HCT116 (cell line): ENCODE data around the gene PDIA2. TPM values are rescaled to one million over a fixed set of nuclear protein-coding genes. Genes with fewer than 3 reads are reported as not detected.
"Not testable (repeated sequence)": the region's sequence is repeated elsewhere in the genome, so short reads cannot be mapped to it uniquely, and the experiment has no call there.

Experiments used
- ATAC-seq: fragments of 200-7000 bp; cut with Tn5 transposase; 2 replicates; pipeline ENCODE4 v1.9.1; 2020; ENCODE audit warnings: mild to moderate bottlenecking, moderate library complexity
- BruUV-seq: library from RNA; stranded (reverse); fragments of 400-500 nt; replicated peaks from 2 replicates; lab custom pipeline; 2021; lab: Mats Ljungman, UMichigan
- CTCF ChIA-PET: fragments of 300-600 bp; sonication (Branson Sonifier 250); formaldehyde crosslinking; loops from one replicate; lab custom pipeline; 2021; ENCODE audit warnings: antibody characterized with exemption; lab: Charles Lee
- POLR2A ChIA-PET: fragments of 300-600, 350-600 bp; sonication (Branson Sonifier 250); formaldehyde crosslinking; loops from one replicate; lab custom pipeline; 2021; ENCODE audit warnings: antibody characterized with exemption; lab: Charles Lee
- RAD21 ChIA-PET, 2 experiments: fragments of 300-600 bp; sonication (Branson Sonifier 250); formaldehyde crosslinking; loops; one replicate each; lab custom pipeline; 2023; ENCODE audit warnings: low total read pairs in 2 of 2; ENCODE audit not compliant: uncharacterized antibody in 2 of 2, unreplicated experiment in 2 of 2, low non-redundant PET in 1 of 2; lab: Charles Lee
- DNase-seq: peaks from one replicate; pipeline ENCODE4 v3.0.0-alpha.2; 2010; ENCODE audit warnings: low read depth, low spot score
- H2AFZ ChIP-seq: fragments of 200-600 bp; shearing (Covaris generic), sonication (generic); 2 replicates; pipeline ENCODE4 v1.6.1; 2017; ENCODE audit warnings: low read depth, mixed run types, mixed read lengths, antibody characterized with exemption, low read length; ENCODE audit not compliant: poor library complexity, severe bottlenecking
- H3K27ac ChIP-seq: 2 replicates; pipeline ENCODE4 v1.5.1; 2012; ENCODE audit warnings: low read depth, low read length
- H3K27me3 ChIP-seq: fragments of 200-600 bp; sonication (generic); 2 replicates; pipeline ENCODE4 v1.6.1; 2016; ENCODE audit warnings: mixed run types, low read length, mixed read lengths; ENCODE audit not compliant: insufficient read depth
- H3K36me3 ChIP-seq, 2 experiments: fragments of 200-500 bp in 1 of 2; fragments of 200-600 bp in 1 of 2; sonication (Bioruptor generic) in 1 of 2; sonication (generic) in 1 of 2; 2 replicates each; pipeline versions ENCODE4 v1.5.1 to v1.6.1; 2014 to 2016; ENCODE audit warnings: low read length in 2 of 2, inconsistent platforms in 1 of 2, mixed read lengths in 1 of 2, mixed run types in 1 of 2; ENCODE audit not compliant: insufficient read depth in 2 of 2, control insufficient read depth in 1 of 2
- H3K4me1 ChIP-seq, 2 experiments: fragments of 200-600 bp in 1 of 2; sonication (generic) in 1 of 2; 2 replicates each; pipeline versions ENCODE4 v1.5.1 to v1.6.1; 2012 to 2017; ENCODE audit warnings: low read length in 2 of 2, inconsistent platforms in 1 of 2, mild to moderate bottlenecking in 1 of 2, mixed read lengths in 1 of 2, mixed run types in 1 of 2, moderate library complexity in 1 of 2; ENCODE audit not compliant: insufficient read depth in 2 of 2, control insufficient read depth in 1 of 2
- H3K4me2 ChIP-seq: fragments of 200-600 bp; sonication (generic); 2 replicates; pipeline ENCODE4 v1.6.1; 2017; ENCODE audit warnings: mixed run types, low read length, mixed read lengths
- H3K4me3 ChIP-seq, 2 experiments: fragments of 200-600 bp in 1 of 2; sonication (generic) in 1 of 2; replicated peaks in 1 of 2; 2 replicates each; pipeline ENCODE4 v1.5.1; 2011 to 2016; ENCODE audit warnings: low read length in 2 of 2, control low read depth in 1 of 2, low read depth in 1 of 2, mild to moderate bottlenecking in 1 of 2, mixed read lengths in 1 of 2, mixed run types in 1 of 2
- H3K79me2 ChIP-seq: fragments of 200-600 bp; sonication (generic); 2 replicates; pipeline ENCODE4 v1.6.1; 2017; ENCODE audit warnings: mild to moderate bottlenecking, mixed run types, low read length, moderate library complexity, mixed read lengths; ENCODE audit not compliant: insufficient read depth
- H3K9ac ChIP-seq: fragments of 200-600 bp; sonication (generic); 2 replicates; pipeline ENCODE4 v1.6.1; 2016; ENCODE audit warnings: low read length, mixed read lengths
- H3K9me2 ChIP-seq: fragments of 200-600 bp; sonication (generic), shearing (Covaris generic); 2 replicates; pipeline ENCODE4 v1.6.1; 2017; ENCODE audit warnings: mixed run types, mild to moderate bottlenecking, moderate library complexity; ENCODE audit not compliant: insufficient read depth
- H3K9me3 ChIP-seq, 2 experiments: fragments of 200-500 bp in 1 of 2; fragments of 200-600 bp in 1 of 2; sonication (Bioruptor generic) in 1 of 2; sonication (generic) in 1 of 2; 2 replicates each; pipeline ENCODE4 v1.6.1; 2014 to 2017; ENCODE audit warnings: low read length in 2 of 2, mixed read lengths in 2 of 2, inconsistent platforms in 1 of 2, low read depth in 1 of 2, mild to moderate bottlenecking in 1 of 2, mixed run types in 1 of 2, moderate library complexity in 1 of 2; ENCODE audit not compliant: control insufficient read depth in 1 of 2, insufficient read depth in 1 of 2
- H4K20me1 ChIP-seq: fragments of 200-600 bp; sonication (generic), shearing (Covaris generic); 2 replicates; pipeline ENCODE4 v1.6.1; 2017; ENCODE audit warnings: mixed run types, mild to moderate bottlenecking, moderate library complexity; ENCODE audit not compliant: insufficient read depth
- EZH2phosphoT487 ChIP-seq: fragments of 200-600 bp; IDR thresholded peaks from 2 replicates; pipeline ENCODE4 v1.6.1; 2018; ENCODE audit warnings: antibody characterized with exemption, borderline replicate concordance
- POLR2A ChIP-seq: IDR thresholded peaks from 2 replicates; pipeline ENCODE4 v1.7.0; 2011; ENCODE audit warnings: borderline replicate concordance; ENCODE audit not compliant: insufficient read depth, insufficient read length; ENCODE audit errors: extremely low read depth
- YY1 ChIP-seq: IDR thresholded peaks from 2 replicates; pipeline ENCODE4 v1.6.1; 2011; ENCODE audit warnings: low read length, low read depth, moderate library complexity, mild to moderate bottlenecking; ENCODE audit not compliant: insufficient replicate concordance; ENCODE audit errors: extremely low read depth
- ZNF274 ChIP-seq: fragments of 200-500 bp; sonication (Bioruptor generic); IDR thresholded peaks from 2 replicates; pipeline ENCODE4 v1.6.1; 2014; ENCODE audit warnings: mild to moderate bottlenecking, low read depth, low read length, inconsistent platforms
- intact Hi-C: fragments of 100-400 bp; cut with micrococcal nuclease; formaldehyde crosslinking; loops from 2 replicates; pipeline ENCODE4 v1.10.0; 2022
- total RNA-seq: library from RNA; stranded (reverse); gene quantifications from one replicate; pipeline ENCODE4 v1.2.1, GENCODE V29; 2021; ENCODE audit not compliant: unreplicated experiment
- TF ChIP-seq, protein P1 (sequence below): IDR thresholded peaks from 2 replicates; pipeline ENCODE4 v1.6.1; 2012
- TF ChIP-seq, protein P2 (sequence below): IDR thresholded peaks from 2 replicates; pipeline ENCODE4 v1.6.1; 2012; ENCODE audit warnings: low read depth

The PDIA2 gene
- total RNA-seq, 1 experiment from 2014 or later, result 0.93 TPM

DNA sequence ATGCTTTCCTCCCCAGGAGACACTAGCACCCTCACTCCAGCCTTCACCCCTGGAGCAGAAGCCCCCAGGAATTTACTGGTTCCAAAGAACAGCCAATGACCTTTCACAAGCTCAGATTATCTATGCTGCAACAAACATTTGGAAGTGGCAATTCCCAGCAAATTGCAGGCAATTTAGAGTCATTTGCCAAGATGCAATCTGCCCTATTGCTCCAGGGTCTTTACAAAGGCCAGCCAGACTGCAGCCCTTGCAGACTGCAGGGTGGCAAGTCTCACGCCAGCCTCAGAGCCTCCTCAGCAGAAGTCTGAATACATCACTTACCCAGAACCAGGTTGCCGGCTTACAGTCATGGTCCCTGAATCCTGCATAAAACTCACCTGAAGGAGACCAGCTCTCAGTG is 47.8 kb downstream of the PDIA2 start:
- ATAC-seq, result no peak
- TF ChIP-seq EZH2phosphoT487 (no peak), POLR2A (no peak), ZNF274 (no peak), YY1 (no peak)
- TF ChIP-seq, protein P1, sequence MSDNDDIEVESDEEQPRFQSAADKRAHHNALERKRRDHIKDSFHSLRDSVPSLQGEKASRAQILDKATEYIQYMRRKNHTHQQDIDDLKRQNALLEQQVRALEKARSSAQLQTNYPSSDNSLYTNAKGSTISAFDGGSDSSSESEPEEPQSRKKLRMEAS, result no peak
- TF ChIP-seq, protein P2, sequence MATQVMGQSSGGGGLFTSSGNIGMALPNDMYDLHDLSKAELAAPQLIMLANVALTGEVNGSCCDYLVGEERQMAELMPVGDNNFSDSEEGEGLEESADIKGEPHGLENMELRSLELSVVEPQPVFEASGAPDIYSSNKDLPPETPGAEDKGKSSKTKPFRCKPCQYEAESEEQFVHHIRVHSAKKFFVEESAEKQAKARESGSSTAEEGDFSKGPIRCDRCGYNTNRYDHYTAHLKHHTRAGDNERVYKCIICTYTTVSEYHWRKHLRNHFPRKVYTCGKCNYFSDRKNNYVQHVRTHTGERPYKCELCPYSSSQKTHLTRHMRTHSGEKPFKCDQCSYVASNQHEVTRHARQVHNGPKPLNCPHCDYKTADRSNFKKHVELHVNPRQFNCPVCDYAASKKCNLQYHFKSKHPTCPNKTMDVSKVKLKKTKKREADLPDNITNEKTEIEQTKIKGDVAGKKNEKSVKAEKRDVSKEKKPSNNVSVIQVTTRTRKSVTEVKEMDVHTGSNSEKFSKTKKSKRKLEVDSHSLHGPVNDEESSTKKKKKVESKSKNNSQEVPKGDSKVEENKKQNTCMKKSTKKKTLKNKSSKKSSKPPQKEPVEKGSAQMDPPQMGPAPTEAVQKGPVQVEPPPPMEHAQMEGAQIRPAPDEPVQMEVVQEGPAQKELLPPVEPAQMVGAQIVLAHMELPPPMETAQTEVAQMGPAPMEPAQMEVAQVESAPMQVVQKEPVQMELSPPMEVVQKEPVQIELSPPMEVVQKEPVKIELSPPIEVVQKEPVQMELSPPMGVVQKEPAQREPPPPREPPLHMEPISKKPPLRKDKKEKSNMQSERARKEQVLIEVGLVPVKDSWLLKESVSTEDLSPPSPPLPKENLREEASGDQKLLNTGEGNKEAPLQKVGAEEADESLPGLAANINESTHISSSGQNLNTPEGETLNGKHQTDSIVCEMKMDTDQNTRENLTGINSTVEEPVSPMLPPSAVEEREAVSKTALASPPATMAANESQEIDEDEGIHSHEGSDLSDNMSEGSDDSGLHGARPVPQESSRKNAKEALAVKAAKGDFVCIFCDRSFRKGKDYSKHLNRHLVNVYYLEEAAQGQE, result no peak
- TF ChIP-seq, all 23 proteins: peak for 0
- Histone ChIP-seq H3K4me1 (peaks cover 17 to 32% of the 10 kb centered on the region in 2 experiments), H3K4me3 (no peak overlapping the region), H3K9me2 (no peaks in the 10 kb centered on the region), H3K4me2 (no peak overlapping the region), H3K27ac (no peak overlapping the region), H4K20me1 (no peaks in the 10 kb centered on the region), H3K9me3 (no peaks in the 10 kb centered on the region), H3K27me3 (no peaks in the 10 kb centered on the region), H3K9ac (no peak overlapping the region), H2AFZ (no peak overlapping the region), H3K36me3 (no peaks in the 10 kb centered on the region), H3K79me2 (peaks cover 44% of the 10 kb centered on the region)
- intact Hi-C loops, result no loop called here
- no TSS peak for BruUV-seq
- RAD21 ChIA-PET, result no interaction called here
- DNase-seq, result no peak
- CTCF ChIA-PET, result no interaction called here
- POLR2A ChIA-PET, result no interaction called here

DNA sequence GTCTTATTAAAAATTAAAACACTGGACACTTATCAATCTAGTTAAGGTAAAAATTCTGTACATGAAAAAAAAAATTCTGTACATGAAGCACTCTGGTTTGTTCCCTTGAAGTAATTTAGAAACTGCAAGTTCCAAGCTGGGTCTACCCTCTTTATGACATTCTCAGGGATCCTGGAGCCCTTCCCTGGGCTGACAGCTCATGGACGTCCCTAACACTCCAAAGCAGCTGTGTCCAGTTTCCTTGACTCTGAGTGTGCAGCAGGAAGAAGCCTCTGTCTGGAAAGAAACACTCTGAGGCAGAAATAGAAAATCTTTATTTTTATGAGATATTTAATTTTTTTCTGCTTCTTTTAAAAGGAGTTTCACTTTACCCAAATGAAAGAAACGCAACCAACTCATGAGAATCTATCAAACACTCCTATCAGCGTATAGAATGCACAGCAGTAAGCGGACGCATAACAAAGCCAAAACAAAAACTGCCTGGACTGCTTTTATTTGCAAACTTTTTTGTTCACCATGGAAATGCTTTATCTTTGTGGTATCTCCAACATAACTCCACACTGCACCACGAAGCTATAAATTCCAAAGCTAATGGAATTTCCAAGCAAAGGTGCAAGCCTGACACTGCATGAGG is 48.3 kb downstream of the PDIA2 start:
- H3K9me2 ChIP-seq, H4K20me1 ChIP-seq, H3K27ac ChIP-seq, H3K4me2 ChIP-seq, intact Hi-C loops, POLR2A ChIA-PET, H3K36me3 ChIP-seq, DNase-seq, H3K27me3 ChIP-seq, H3K9me3 ChIP-seq, H3K4me3 ChIP-seq, CTCF ChIA-PET, H3K9ac ChIP-seq, H2AFZ ChIP-seq, RAD21 ChIA-PET, ATAC-seq, BruUV-seq: not testable (repeated sequence)
- Histone ChIP-seq H3K4me1 (peaks cover 14 to 32% of the 10 kb centered on the region in 2 experiments), H3K79me2 (peaks cover 46% of the 10 kb centered on the region)
